ENCODE data around the gene PTPN18. TPM values are rescaled to one million over a fixed set of nuclear protein-coding genes. Genes with fewer than 3 reads are reported as not detected.
"Not testable (repeated sequence)": the region's sequence is repeated elsewhere in the genome, so short reads cannot be mapped to it uniquely, and the experiment has no call there.

The PTPN18 gene
- total RNA-seq, 2 donors from 2014 or later = 24.2 to 28.0 TPM

DNA sequence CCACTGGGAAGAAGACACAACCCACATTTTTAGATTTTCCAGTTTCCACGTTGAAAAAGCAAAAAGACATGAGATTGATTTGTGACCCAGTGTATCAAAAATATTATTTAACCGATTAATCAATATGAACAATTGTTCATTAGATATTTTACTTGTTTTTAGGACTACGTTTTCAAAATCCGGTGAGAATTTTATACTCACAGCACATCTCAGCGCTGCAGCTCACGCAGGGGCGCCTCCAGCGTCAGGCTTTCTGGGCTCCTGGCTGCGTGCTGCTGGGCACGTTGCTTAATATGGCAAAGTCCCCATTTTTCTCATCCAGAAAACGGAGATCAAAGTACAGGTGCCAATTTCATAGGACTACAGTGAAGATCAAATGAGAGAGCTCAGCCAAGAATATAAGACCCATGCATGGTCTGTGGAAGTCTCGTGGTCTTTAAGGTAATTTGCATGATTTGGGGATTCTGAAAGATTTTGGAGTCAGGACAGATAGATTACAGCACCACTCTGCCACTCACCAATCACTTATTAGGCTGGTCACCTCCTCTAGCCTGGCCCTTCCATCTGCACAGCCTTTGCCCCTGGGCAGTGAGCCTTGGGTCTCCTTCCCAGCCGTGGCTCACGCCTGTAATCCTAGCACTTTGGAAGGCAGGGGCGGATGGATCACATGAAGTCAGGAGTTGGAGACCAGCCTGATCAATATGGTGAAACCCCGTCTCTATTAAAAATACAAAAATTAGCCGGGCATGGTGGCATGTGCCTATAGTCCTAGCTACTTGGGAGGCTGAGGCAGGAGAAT is 36.2 kb downstream of the PTPN18 start:
- intact Hi-C loops (cut with DNase I) = no loop called here
- DNase-seq = no peak
- peak in 1 of 2 donors; percentile 21 for ATAC-seq

GRCh38 chr2:130393318-130393910 is 37.6 kb downstream of the PTPN18 start:
- intact Hi-C loops (cut with DNase I) = no loop called here
- no peak for ATAC-seq
- no peak for DNase-seq

DNA sequence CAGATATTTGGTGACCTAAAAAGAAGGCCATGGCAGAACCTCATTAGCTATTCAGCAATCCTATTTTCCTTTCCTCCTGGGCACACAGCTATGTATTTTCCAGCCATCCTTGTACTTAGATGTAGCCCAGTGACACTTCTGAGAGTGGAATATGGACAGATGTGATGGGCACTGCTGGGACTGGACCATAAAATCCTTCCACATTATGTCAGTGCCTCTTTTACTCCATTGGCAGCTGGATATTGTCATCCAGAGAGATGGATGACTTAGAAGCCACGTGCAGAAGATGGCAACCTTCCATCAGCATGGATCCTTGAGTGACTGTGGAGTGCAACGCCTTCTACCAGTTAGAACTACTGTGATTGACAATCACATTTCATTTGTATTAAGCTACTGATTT is 50.4 kb downstream of the PTPN18 start:
- ATAC-seq; intact Hi-C loops (cut with DNase I); DNase-seq: not testable (repeated sequence)

- DNase-seq; ATAC-seq; intact Hi-C loops (cut with DNase I): not testable (repeated sequence)
Observed at GRCh38 chr2:130416693-130417092, 60.8 kb downstream of the PTPN18 start.

GRCh38 chr2:130418845-130419244 is 63.0 kb downstream of the PTPN18 start:
- intact Hi-C loops (cut with DNase I); DNase-seq; ATAC-seq: not testable (repeated sequence)

Other genes with a start within 250 kb of the PTPN18 start
- not detected for gene POTEF, start 226.8 kb upstream of the PTPN18 start, total RNA-seq
- under 1 TPM; 0.76 to 0.91 TPM for gene CCDC74B, start 210.9 kb upstream of the PTPN18 start, total RNA-seq
- gene SMPD4, start 174.5 kb upstream of the PTPN18 start, total RNA-seq = 10 to 100 TPM; 20.2 to 24.4 TPM
- 100 to 1,000 TPM; 207 to 259 TPM for gene MZT2B, start 173.8 kb upstream of the PTPN18 start, total RNA-seq
- 1 to 10 TPM; 6.0 to 6.7 TPM for gene TUBA3E, start 157.6 kb upstream of the PTPN18 start, total RNA-seq
- gene IMP4, start 13.2 kb upstream of the PTPN18 start, total RNA-seq = 10 to 100 TPM; 55.0 to 79.3 TPM
- not detected for gene POTEI, start 153.3 kb downstream of the PTPN18 start, total RNA-seq
- gene CFC1B, start 165.2 kb downstream of the PTPN18 start, total RNA-seq = not detected
- gene CFC1, start 243.5 kb downstream of the PTPN18 start, total RNA-seq = under 1 TPM in 1 of 2 donors, not detected in 1; 0.76 TPM

Measured in left cardiac atrium (tissue), 4 donors.